PC-3 (cell line): ENCODE data around the gene CNDP1. TPM values are rescaled to one million over a fixed set of nuclear protein-coding genes. Genes with fewer than 3 reads are reported as not detected.

Source experiments
- ATAC-seq: fragments of 200-7000 bp; cut with Tn5 transposase; 2 replicates; pipeline ENCODE4 v1.9.1; 2020; ENCODE audit warnings: mild to moderate bottlenecking, moderate library complexity
- BruUV-seq: library from RNA; stranded (reverse); fragments of 400-500 nt; replicated peaks from 2 replicates; lab custom pipeline; 2021; lab: Mats Ljungman, UMichigan
- CTCF ChIA-PET: fragments of 300-600 bp; sonication (Branson Sonifier 250); formaldehyde crosslinking; loops from one replicate; lab custom pipeline; 2022; ENCODE audit warnings: antibody characterized with exemption; lab: Charles Lee
- POLR2A ChIA-PET: fragments of 300-600 bp; sonication (Branson Sonifier 250); formaldehyde crosslinking; loops from one replicate; lab custom pipeline; 2022; ENCODE audit warnings: antibody characterized with exemption; ENCODE audit not compliant: unreplicated experiment; lab: Charles Lee
- DNase-seq: peaks from one replicate; pipeline ENCODE4 v3.0.0-alpha.2; 2015
- H2AFZ ChIP-seq: fragments of 300-600 bp; sonication (generic); 2 replicates; pipeline ENCODE4 v1.6.0; 2016; ENCODE audit warnings: antibody characterized with exemption, low read length
- H3F3A ChIP-seq: fragments of 300-600 bp; sonication (generic); one replicate; pipeline ENCODE4 v1.6.0; 2017; ENCODE audit warnings: antibody characterized with exemption, low read length, control low read depth, mild to moderate bottlenecking; ENCODE audit not compliant: unreplicated experiment
- H3K27ac ChIP-seq: fragments of 300-600 bp; sonication (generic); 2 replicates; pipeline ENCODE4 v1.5.1; 2016; ENCODE audit warnings: mild to moderate bottlenecking, low read length
- H3K27me3 ChIP-seq: fragments of 300-600 bp; sonication (generic); 2 replicates; pipeline ENCODE4 v1.6.1; 2016; ENCODE audit warnings: low read length, mixed read lengths
- H3K36me3 ChIP-seq: fragments of 300-600 bp; sonication (generic); 2 replicates; pipeline ENCODE4 v1.6.1; 2016; ENCODE audit warnings: low read depth, mixed run types, low read length, mixed read lengths
- H3K4me1 ChIP-seq: fragments of 300-600 bp; sonication (generic); 2 replicates; pipeline ENCODE4 v1.5.1; 2016; ENCODE audit warnings: low read length; ENCODE audit not compliant: insufficient read depth
- H3K4me2 ChIP-seq: fragments of 300-600 bp; sonication (generic); 2 replicates; pipeline ENCODE4 v1.6.0; 2016; ENCODE audit warnings: low read length
- H3K4me3 ChIP-seq: fragments of 300-600 bp; sonication (generic); 2 replicates; pipeline ENCODE4 v1.5.1; 2016; ENCODE audit warnings: mild to moderate bottlenecking, low read length, mixed read lengths
- H3K79me2 ChIP-seq: fragments of 300-600 bp; sonication (generic); 2 replicates; pipeline ENCODE4 v1.6.1; 2017; ENCODE audit warnings: low read length, mixed read lengths
- H3K9ac ChIP-seq: fragments of 300-600 bp; sonication (generic); 2 replicates; pipeline ENCODE4 v1.6.0; 2016; ENCODE audit warnings: mild to moderate bottlenecking, low read length
- H3K9me2 ChIP-seq: fragments of 300-600 bp; sonication (generic); replicated peaks from 2 replicates; pipeline ENCODE4 v1.6.1; 2016; ENCODE audit warnings: mixed run types, low read length, mixed read lengths
- H3K9me3 ChIP-seq: fragments of 300-600 bp; sonication (generic); 2 replicates; pipeline ENCODE4 v1.6.1; 2016; ENCODE audit warnings: low read length, mixed read lengths
- H4K20me1 ChIP-seq: fragments of 300-600 bp; sonication (generic); 2 replicates; pipeline ENCODE4 v1.6.1; 2016; ENCODE audit warnings: low read length, mixed read lengths
- EZH2 ChIP-seq: fragments of 300-600 bp; sonication (generic); IDR thresholded peaks from one replicate; pipeline ENCODE4 v1.6.1; 2017; ENCODE audit warnings: antibody characterized with exemption, mild to moderate bottlenecking, low read length; ENCODE audit not compliant: unreplicated experiment
- EZH2phosphoT487 ChIP-seq: fragments of 300-600 bp; sonication (generic); IDR thresholded peaks from 2 replicates; pipeline ENCODE4 v1.6.1; 2018; ENCODE audit warnings: mild to moderate bottlenecking, antibody characterized with exemption, low read length, borderline replicate concordance
- intact Hi-C: fragments of 100-400 bp; cut with micrococcal nuclease; formaldehyde crosslinking; loops from 2 replicates; pipeline ENCODE4 v1.9.0; 2023
- total RNA-seq: library from RNA; depleted of rRNA; stranded (reverse); fragments of >200 nt; gene quantifications from 2 replicates; pipeline ENCODE4 v1.2.3, GENCODE V29; 2014
- TF ChIP-seq, protein P1 (sequence below): fragments of 300-600 bp; sonication (generic); conservative IDR thresholded peaks from 2 replicates; pipeline ENCODE4 v1.5.1; 2017; ENCODE audit warnings: antibody characterized with exemption, low read depth, mild to moderate bottlenecking, low read length

Gene CNDP1
- total RNA-seq, 1 experiment from 2014 or later: not detected

DNA sequence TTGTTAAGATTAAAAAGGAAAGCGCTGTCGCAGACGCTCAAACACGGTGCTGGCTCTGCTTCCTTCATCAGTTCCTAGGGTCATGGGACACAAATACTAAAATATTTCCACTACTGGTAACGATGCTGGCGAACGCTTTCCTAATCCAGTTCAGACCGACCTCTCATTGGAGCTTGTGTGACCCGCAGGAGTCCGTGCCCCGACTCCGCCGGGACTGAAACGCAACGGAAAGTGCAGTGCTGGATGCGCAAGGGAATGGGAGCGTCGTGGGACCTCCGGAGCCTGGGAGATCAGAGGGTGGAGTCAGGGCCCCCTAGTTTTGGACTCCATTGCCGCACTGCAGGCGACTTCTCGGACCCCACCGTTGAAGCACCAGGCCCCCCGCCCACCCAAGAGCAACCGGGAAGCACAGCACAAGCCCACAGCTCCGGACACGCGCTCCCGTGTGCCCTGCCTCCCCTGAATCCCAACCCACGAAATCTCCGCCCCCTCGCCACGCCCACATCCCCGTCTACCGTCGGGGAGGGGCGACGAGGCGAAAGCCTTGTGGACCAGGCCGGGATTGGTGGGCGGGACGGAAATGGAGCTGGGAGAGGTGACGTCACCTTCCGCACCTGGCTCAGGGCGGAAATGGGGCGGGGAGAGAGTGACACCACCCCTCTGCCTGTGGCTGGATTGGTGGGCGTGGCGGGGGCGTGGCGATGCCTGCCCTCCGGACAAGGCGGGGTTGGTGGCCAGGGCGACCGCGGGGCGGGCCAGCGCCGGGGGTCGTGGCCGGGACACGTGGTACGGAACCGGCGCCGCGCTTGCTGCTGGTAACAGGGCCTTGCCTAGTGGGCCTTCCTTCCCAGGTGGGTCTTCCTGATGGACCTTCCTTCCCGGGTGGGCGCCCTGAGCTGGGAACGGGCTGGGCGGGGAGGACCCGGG lies 38.5 kb upstream of the CNDP1 start, which contains the start of gene CNDP2:
Gene CNDP2, plus strand, starts transcription at position 783 of the 927 bp plus-strand sequence. CDS start 3,611 bp downstream, outside the sequence.
- H3K9me2 ChIP-seq: no peaks in the 10 kb centered on the region
- no peaks in the 10 kb centered on the region for H3K36me3 ChIP-seq
- H3K4me3 ChIP-seq: peak within 1 kb of the TSS; percentile 78
- peak within 1 kb of the TSS; percentile 96 for H3K9ac ChIP-seq
- no peaks in the 10 kb centered on the region for H4K20me1 ChIP-seq
- no peaks in the 10 kb centered on the region for H3F3A ChIP-seq
- H3K4me2 ChIP-seq: peak within 1 kb of the TSS; percentile 95
- peaks cover 39% of the 10 kb centered on the region for H3K79me2 ChIP-seq
- no peaks in the 10 kb centered on the region for H3K9me3 ChIP-seq
- H2AFZ ChIP-seq: peak within 1 kb of the TSS; percentile 89
- peak within 1 kb of the TSS; percentile 62 for H3K27ac ChIP-seq
- TF ChIP-seq, protein P1, sequence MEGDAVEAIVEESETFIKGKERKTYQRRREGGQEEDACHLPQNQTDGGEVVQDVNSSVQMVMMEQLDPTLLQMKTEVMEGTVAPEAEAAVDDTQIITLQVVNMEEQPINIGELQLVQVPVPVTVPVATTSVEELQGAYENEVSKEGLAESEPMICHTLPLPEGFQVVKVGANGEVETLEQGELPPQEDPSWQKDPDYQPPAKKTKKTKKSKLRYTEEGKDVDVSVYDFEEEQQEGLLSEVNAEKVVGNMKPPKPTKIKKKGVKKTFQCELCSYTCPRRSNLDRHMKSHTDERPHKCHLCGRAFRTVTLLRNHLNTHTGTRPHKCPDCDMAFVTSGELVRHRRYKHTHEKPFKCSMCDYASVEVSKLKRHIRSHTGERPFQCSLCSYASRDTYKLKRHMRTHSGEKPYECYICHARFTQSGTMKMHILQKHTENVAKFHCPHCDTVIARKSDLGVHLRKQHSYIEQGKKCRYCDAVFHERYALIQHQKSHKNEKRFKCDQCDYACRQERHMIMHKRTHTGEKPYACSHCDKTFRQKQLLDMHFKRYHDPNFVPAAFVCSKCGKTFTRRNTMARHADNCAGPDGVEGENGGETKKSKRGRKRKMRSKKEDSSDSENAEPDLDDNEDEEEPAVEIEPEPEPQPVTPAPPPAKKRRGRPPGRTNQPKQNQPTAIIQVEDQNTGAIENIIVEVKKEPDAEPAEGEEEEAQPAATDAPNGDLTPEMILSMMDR: no peak
- TF ChIP-seq EZH2phosphoT487 (no peak), EZH2 (no peak)
- peak; percentile 99 for DNase-seq
- peak; percentile 72 for ATAC-seq
- intact Hi-C loops: loop anchor here (5.0 to 10.0 kb wide), 2 partner anchors 61 to 299 kb away; no protein-coding TSS in a partner anchor
- H3K4me1 ChIP-seq: peaks cover 34% of the 10 kb centered on the region
- H3K27me3 ChIP-seq: no peaks in the 10 kb centered on the region
- POLR2A ChIA-PET: interaction anchor here (0.7 kb wide), 1 partner anchor 33 kb away, joined by 3 read pairs; no protein-coding TSS in a partner anchor
- TSS peak; percentile 88 for BruUV-seq
- CTCF ChIA-PET: interaction anchor here (0.6 to 1.8 kb wide), 6 partner anchors 17 to 416 kb away, joined by 3 to 7 read pairs (median 5); no protein-coding TSS in a partner anchor

GRCh38 chr18:74496508-74497323 lies 37.6 kb upstream of the CNDP1 start:
- no peaks in the 10 kb centered on the region for H3K9me3 ChIP-seq
- no peaks in the 10 kb centered on the region for H3F3A ChIP-seq
- DNase-seq (peak; percentile 39), ATAC-seq (peak; percentile 53)
- TF ChIP-seq EZH2phosphoT487 (no peak), EZH2 (no peak)
- TF ChIP-seq, protein P1: no peak
- H3K79me2 ChIP-seq: peaks cover 39% of the 10 kb centered on the region
- H3K4me1 ChIP-seq: peaks cover 34% of the 10 kb centered on the region
- peak overlapping the region; percentile 96 for H3K9ac ChIP-seq
- intact Hi-C loops: loop anchor here (5.0 to 10.0 kb wide), 2 partner anchors 62 to 299 kb away; no protein-coding TSS in a partner anchor
- H3K4me3 ChIP-seq: peak overlapping the region; percentile 78
- H3K36me3 ChIP-seq: peaks cover 5% of the 10 kb centered on the region; the same call in 1 of the 2 replicates
- ChIA-PET CTCF (interaction anchor here (1.0 to 1.8 kb wide), 4 partner anchors 16 to 154 kb away, joined by 4 to 7 read pairs (median 6); no protein-coding TSS in a partner anchor), POLR2A (no interaction called here)
- no peaks in the 10 kb centered on the region for H3K27me3 ChIP-seq
- H3K9me2 ChIP-seq: no peaks in the 10 kb centered on the region
- no peaks in the 10 kb centered on the region for H4K20me1 ChIP-seq
- BruUV-seq: no TSS peak
- H2AFZ ChIP-seq: peak overlapping the region; percentile 89
- H3K4me2 ChIP-seq: peak overlapping the region; percentile 95
- H3K27ac ChIP-seq: peak overlapping the region; percentile 62
